GM18508 (cell line): ENCODE data around the gene METTL24.

Source experiments
- ATAC-seq: cut with Tn5 transposase; IDR thresholded peaks from one replicate; pipeline ENCODE4 v1.9.1; 2021; ENCODE audit warnings: moderate number of reproducible peaks; ENCODE audit not compliant: insufficient read depth, unreplicated experiment

Gene METTL24

GRCh38 chr6:110216140-110216539 lies 142.0 kb downstream of the METTL24 start:
- no peak for ATAC-seq

- no peak for ATAC-seq
Observed at GRCh38 chr6:110214338-110214737, 143.8 kb downstream of the METTL24 start.

GRCh38 chr6:110211753-110212152 lies 146.4 kb downstream of the METTL24 start:
- ATAC-seq: no peak

- ATAC-seq: no peak
Observed at GRCh38 chr6:110207652-110208051, 150.5 kb downstream of the METTL24 start.

GRCh38 chr6:110201151-110201884 lies 156.8 kb downstream of the METTL24 start:
- ATAC-seq: no peak

- ATAC-seq: no peak
Observed at GRCh38 chr6:110198561-110198960, 159.6 kb downstream of the METTL24 start.

GRCh38 chr6:110196874-110197273 lies 161.3 kb downstream of the METTL24 start:
- ATAC-seq: no peak

GRCh38 chr6:110195639-110196038 lies 162.5 kb downstream of the METTL24 start:
- ATAC-seq: no peak
